GM18873 (cell line): ENCODE measurements around the gene IRS2.
"Not testable (repeated sequence)": the region's sequence is repeated elsewhere in the genome, so short reads cannot be mapped to it uniquely, and the experiment has no call there.

Experiments
- ATAC-seq: cut with Tn5 transposase; IDR thresholded peaks from one replicate; pipeline ENCODE4 v1.9.1; 2021; ENCODE audit warnings: mild to moderate bottlenecking, moderate library complexity, moderate number of reproducible peaks; ENCODE audit not compliant: unreplicated experiment, low FRiP score

The IRS2 gene

GRCh38 chr13:109786457-109787134 is at the start of gene IRS2:
TSS of gene IRS2 (minus strand) at chr13:109786583. CDS start at chr13:109786053, 530 bp downstream.
- ATAC-seq = peak; percentile 98

- ATAC-seq = no peak
Measured at GRCh38 chr13:109834973-109835720, 48.8 kb upstream of the IRS2 start.

- ATAC-seq = no peak
Measured at GRCh38 chr13:109833940-109834339, 47.6 kb upstream of the IRS2 start.

- no peak for ATAC-seq
Measured at GRCh38 chr13:109833071-109833470, 46.7 kb upstream of the IRS2 start.

- not testable (repeated sequence) for ATAC-seq
Measured at GRCh38 chr13:109828591-109829316, 42.4 kb upstream of the IRS2 start.

- ATAC-seq = not testable (repeated sequence)
Measured at GRCh38 chr13:109823201-109823600, 36.8 kb upstream of the IRS2 start.

GRCh38 chr13:109821103-109821502 is 34.7 kb upstream of the IRS2 start:
- no peak for ATAC-seq

- no peak for ATAC-seq
Measured at GRCh38 chr13:109819874-109820273, 33.5 kb upstream of the IRS2 start.

- ATAC-seq = no peak
Measured at GRCh38 chr13:109818886-109819285, 32.5 kb upstream of the IRS2 start.

GRCh38 chr13:109817591-109818535 is 31.5 kb upstream of the IRS2 start:
- ATAC-seq = no peak

- no peak for ATAC-seq
Measured at GRCh38 chr13:109816808-109817203, 30.4 kb upstream of the IRS2 start.

GRCh38 chr13:109816112-109816807 is 29.9 kb upstream of the IRS2 start:
- no peak for ATAC-seq

GRCh38 chr13:109815651-109816050 is 29.3 kb upstream of the IRS2 start:
- no peak for ATAC-seq

GRCh38 chr13:109813663-109814062 is 27.3 kb upstream of the IRS2 start:
- ATAC-seq = no peak

- no peak for ATAC-seq
Measured at GRCh38 chr13:109812382-109812781, 26.0 kb upstream of the IRS2 start.

- no peak for ATAC-seq
Measured at GRCh38 chr13:109810761-109811510, 24.6 kb upstream of the IRS2 start.

- no peak for ATAC-seq
Measured at GRCh38 chr13:109809216-109809932, 23.0 kb upstream of the IRS2 start.

- no peak for ATAC-seq
Measured at GRCh38 chr13:109807345-109807744, 21.0 kb upstream of the IRS2 start.
